Progenitor cell of endocrine pancreas (in vitro differentiated cells): ENCODE results near the gene ADGRG3. TPM values are rescaled to one million over a fixed set of nuclear protein-coding genes. Genes with fewer than 3 reads are reported as not detected.

ENCODE experiments used
- DNase-seq: peaks from one replicate; pipeline ENCODE4 v3.0.0; 2021; ENCODE audit warnings: low spot score; ENCODE audit not compliant: unreplicated experiment
- H3K27ac Mint-ChIP-seq: 2 replicates; pipeline ENCODE4 v1.8.0; 2021; ENCODE audit warnings: mild to moderate bottlenecking, moderate library complexity, mixed read lengths
- H3K27me3 Mint-ChIP-seq: 2 replicates; pipeline ENCODE4 v1.8.0; 2021; ENCODE audit warnings: mixed read lengths
- H3K36me3 Mint-ChIP-seq: 2 replicates; pipeline ENCODE4 v1.8.0; 2022; ENCODE audit warnings: mixed read lengths; ENCODE audit not compliant: insufficient read depth
- H3K4me1 Mint-ChIP-seq: 2 replicates; pipeline ENCODE4 v1.8.0; 2021; ENCODE audit warnings: low read depth, mixed read lengths
- H3K4me3 Mint-ChIP-seq: 2 replicates; pipeline ENCODE4 v1.8.0; 2021; ENCODE audit warnings: low read depth, mild to moderate bottlenecking, moderate library complexity, mixed read lengths
- H3K9me3 Mint-ChIP-seq: 2 replicates; pipeline ENCODE4 v1.8.0; 2021; ENCODE audit warnings: low read depth, mixed read lengths
- total RNA-seq: library from RNA; stranded (reverse); gene quantifications from 2 replicates; pipeline ENCODE4 v1.2.1, GENCODE V29; 2021
- TF ChIP-seq, protein P1 (sequence below): fragments of 200-600 bp; sonication (generic); IDR thresholded peaks from one replicate; pipeline ENCODE4 v1.5.0; 2021; ENCODE audit warnings: antibody characterized with exemption, mild to moderate bottlenecking; ENCODE audit not compliant: unreplicated experiment

Gene ADGRG3
- total RNA-seq, 1 donor from 2014 or later: not detected

DNA sequence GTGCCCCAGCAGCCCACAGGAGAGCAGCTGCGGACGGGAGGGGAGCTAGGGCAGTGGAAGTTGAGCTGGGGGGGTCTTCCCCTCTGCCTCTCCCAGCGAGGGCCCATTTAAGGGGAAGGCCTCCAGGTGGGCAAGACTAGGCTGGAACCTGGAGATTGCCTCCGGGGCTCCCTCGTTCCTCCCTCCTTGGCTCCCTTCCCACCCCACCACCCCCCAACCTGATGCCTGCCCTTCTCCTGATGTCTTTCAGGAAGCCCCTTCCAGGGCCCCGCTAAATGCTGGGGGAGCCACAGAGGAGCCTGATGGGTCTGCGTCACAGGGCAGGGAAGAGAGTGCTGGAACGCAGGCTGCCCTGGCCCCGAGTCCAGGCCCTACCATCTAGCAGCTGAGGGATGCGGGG is 22.9 kb upstream of the ADGRG3 start:
- TF ChIP-seq, protein P1, sequence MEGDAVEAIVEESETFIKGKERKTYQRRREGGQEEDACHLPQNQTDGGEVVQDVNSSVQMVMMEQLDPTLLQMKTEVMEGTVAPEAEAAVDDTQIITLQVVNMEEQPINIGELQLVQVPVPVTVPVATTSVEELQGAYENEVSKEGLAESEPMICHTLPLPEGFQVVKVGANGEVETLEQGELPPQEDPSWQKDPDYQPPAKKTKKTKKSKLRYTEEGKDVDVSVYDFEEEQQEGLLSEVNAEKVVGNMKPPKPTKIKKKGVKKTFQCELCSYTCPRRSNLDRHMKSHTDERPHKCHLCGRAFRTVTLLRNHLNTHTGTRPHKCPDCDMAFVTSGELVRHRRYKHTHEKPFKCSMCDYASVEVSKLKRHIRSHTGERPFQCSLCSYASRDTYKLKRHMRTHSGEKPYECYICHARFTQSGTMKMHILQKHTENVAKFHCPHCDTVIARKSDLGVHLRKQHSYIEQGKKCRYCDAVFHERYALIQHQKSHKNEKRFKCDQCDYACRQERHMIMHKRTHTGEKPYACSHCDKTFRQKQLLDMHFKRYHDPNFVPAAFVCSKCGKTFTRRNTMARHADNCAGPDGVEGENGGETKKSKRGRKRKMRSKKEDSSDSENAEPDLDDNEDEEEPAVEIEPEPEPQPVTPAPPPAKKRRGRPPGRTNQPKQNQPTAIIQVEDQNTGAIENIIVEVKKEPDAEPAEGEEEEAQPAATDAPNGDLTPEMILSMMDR: no peak
- H3K27me3 Mint-ChIP-seq: peaks cover 8% of the 10 kb centered on the region
- H3K9me3 Mint-ChIP-seq: no peaks in the 10 kb centered on the region
- H3K4me3 Mint-ChIP-seq: no peak overlapping the region
- DNase-seq: no peak
- no peak overlapping the region for H3K27ac Mint-ChIP-seq
- H3K4me1 Mint-ChIP-seq: peaks cover 6% of the 10 kb centered on the region
- no peaks in the 10 kb centered on the region for H3K36me3 Mint-ChIP-seq

DNA sequence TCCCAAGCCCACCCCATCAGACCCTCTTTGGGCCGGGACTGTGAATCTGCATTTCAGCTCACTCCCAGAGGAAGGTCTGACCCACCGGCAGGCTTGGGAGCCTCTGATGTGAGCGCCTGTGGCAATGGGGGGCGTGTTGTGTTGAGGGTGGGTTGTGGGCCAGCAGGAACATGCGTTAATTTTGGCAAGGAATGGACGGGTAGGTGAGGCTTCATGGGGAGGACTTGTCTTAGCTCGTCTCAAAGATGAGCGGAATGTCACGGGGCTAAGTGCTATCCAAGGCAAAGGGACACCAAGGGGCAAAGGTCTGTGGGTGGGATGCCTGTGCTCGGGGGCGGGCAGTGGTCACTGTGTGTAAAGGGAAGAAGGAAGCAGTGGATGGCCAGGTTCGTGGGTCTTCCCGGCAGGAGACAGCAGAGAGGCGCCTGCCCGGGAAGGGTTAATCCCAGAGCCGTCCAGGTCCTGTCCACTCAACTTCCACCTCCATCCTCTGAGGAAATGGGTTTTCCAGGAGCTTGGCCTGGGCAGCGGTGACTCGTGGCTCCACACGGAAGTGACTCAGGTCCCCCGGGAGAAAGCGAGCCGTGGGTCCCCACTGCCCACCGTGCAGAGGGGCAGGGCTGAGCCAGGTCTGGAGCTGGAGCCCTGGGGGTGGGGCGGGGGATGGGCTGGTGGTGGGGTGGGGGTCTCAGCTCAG is 22.3 kb upstream of the ADGRG3 start:
- Mint-ChIP-seq H3K4me3 (no peak overlapping the region), H3K36me3 (no peaks in the 10 kb centered on the region), H3K9me3 (no peaks in the 10 kb centered on the region), H3K4me1 (peaks cover 6% of the 10 kb centered on the region), H3K27ac (no peak overlapping the region), H3K27me3 (peaks cover 4% of the 10 kb centered on the region)
- TF ChIP-seq, protein P1: no peak
- no peak for DNase-seq

DNA sequence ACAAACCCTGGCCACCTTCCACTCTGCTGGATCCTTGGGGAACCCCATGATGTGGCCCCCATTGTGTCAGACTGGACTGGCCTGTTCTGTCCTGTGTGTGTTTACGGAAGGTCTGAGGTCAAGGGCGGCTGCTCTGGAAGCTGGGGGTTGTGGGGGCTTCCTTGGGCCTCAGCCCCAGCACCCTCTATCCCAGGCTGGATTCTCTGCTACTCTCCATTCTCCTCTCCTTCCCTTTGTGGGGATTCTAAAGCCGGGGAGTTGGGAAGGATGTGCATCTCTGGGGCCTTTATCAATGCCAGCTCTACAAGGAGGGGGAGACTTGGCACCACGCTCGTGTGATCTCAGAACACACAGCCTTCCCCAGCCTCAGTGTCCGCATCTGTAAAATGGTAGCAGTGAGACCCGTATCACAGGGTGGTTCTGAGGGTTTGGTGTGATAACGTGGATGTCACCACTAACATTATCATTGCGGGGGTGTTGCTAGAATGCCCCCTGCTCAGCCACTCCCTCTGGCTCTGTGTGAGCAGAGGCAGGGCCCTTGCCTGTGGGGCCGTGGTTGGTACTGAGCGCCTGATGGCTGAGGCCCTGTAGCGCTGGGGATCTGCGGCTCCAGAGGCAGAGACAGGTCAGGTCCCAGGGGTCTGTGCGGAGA is 21.6 kb upstream of the ADGRG3 start:
- Mint-ChIP-seq H3K4me3 (no peak overlapping the region), H3K9me3 (no peaks in the 10 kb centered on the region)

DNA sequence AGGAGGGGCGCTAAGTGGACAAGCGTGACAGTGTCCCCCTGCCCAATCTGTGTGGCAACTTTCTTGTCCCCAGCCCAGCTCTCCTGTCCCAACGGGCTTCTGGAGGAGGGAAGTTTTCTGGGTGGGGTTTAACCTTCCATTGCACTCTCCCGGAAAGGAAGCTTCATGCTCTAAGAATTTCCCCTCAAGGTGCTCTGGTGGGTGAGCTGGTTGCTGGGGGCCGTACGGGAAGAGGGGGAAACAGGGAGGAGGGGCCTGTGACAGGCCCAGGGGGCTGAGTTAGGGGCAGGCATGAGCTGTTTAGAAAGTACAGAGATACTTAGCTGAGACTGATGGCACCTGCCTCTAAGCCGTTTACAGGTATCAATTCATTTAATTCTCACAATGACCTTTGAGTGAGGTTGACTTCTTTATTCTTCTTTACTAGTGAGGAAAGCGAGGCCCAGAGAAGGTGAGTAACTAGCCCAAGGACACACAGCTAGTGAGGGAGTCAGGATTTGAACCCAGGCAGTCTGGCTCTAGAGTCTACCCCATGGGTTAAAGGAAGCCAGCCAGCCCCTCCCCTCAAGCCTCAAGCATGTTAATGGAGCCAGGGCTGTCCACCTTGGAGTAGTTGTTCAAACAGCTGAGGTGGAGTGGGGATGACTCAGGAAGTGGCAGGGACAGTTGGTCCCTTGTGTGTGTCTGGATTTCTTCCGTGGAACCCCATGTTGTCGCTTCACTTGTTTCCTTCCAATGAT is 20.8 kb upstream of the ADGRG3 start:
- Mint-ChIP-seq H3K4me1 (peaks cover 6% of the 10 kb centered on the region), H3K36me3 (no peaks in the 10 kb centered on the region), H3K4me3 (no peak overlapping the region), H3K9me3 (no peaks in the 10 kb centered on the region), H3K27me3 (peaks cover 5% of the 10 kb centered on the region), H3K27ac (no peak overlapping the region)
- TF ChIP-seq, protein P1: no peak
- no peak for DNase-seq

More for the DNA sequence above, 21.6 kb upstream of the ADGRG3 start:
- no peaks in the 10 kb centered on the region for H3K36me3 Mint-ChIP-seq
- TF ChIP-seq, protein P1: no peak
- H3K27me3 Mint-ChIP-seq: peaks cover 5% of the 10 kb centered on the region
- peaks cover 6% of the 10 kb centered on the region for H3K4me1 Mint-ChIP-seq
- H3K27ac Mint-ChIP-seq: no peak overlapping the region
- no peak for DNase-seq

DNA sequence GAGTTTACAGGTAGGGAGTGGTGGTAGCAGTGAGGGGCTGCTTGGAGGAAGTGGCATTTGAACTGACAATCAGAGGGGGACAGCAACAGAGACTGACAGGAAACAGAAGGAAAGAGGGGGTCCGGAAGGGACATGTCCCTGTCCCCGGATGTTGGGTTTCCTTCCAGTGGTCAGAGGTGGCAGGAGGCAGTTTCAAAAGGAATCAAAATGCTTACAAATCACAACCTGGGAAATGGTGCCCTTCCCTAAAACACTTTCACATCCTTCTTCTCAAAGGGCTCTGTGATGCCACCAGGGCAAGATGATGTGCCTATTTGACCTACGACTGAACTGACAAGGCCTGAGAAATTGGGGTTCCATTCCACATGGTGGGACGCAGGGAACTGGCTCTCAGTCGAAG is 20.0 kb upstream of the ADGRG3 start:
- Mint-ChIP-seq H3K27me3 (peaks cover 5% of the 10 kb centered on the region), H3K4me3 (no peak overlapping the region), H3K4me1 (peaks cover 6% of the 10 kb centered on the region), H3K9me3 (no peaks in the 10 kb centered on the region), H3K36me3 (no peaks in the 10 kb centered on the region), H3K27ac (no peak overlapping the region)
- TF ChIP-seq, protein P1: no peak
- DNase-seq: no peak
